Ishikawa (cell line): ENCODE results near the gene FUT1.

ENCODE experiments used
- CEBPB ChIP-seq: IDR thresholded peaks from 2 replicates; pipeline ENCODE4 v1.6.1; 2012
- CREB1 ChIP-seq: IDR thresholded peaks from 2 replicates; pipeline ENCODE4 v1.6.1; 2012; ENCODE audit warnings: low read depth
- EGR1 ChIP-seq: IDR thresholded peaks from 2 replicates; pipeline ENCODE4 v1.6.1; 2012
- EP300 ChIP-seq: IDR thresholded peaks from 2 replicates; pipeline ENCODE4 v1.6.1; 2012; ENCODE audit warnings: borderline replicate concordance
- MAX ChIP-seq: IDR thresholded peaks from 2 replicates; pipeline ENCODE4 v1.6.1; 2012
- NFIC ChIP-seq: IDR thresholded peaks from 2 replicates; pipeline ENCODE4 v1.6.1; 2012
- RAD21 ChIP-seq: IDR thresholded peaks from 2 replicates; pipeline ENCODE4 v1.6.1; 2012; ENCODE audit warnings: low read depth
- REST ChIP-seq: IDR thresholded peaks from 2 replicates; pipeline ENCODE4 v1.6.1; 2012; ENCODE audit warnings: low read depth, mild to moderate bottlenecking
- TAF1 ChIP-seq: IDR thresholded peaks from 2 replicates; pipeline ENCODE4 v1.6.1; 2012; ENCODE audit warnings: low read depth, mild to moderate bottlenecking
- TCF12 ChIP-seq: IDR thresholded peaks from 2 replicates; pipeline ENCODE4 v1.6.1; 2012; ENCODE audit warnings: low read depth
- TEAD4 ChIP-seq: IDR thresholded peaks from 2 replicates; pipeline ENCODE4 v1.6.1; 2012
- USF1 ChIP-seq: IDR thresholded peaks from 2 replicates; pipeline ENCODE4 v1.6.1; 2012
- YY1 ChIP-seq: IDR thresholded peaks from 2 replicates; pipeline ENCODE4 v1.6.1; 2012; ENCODE audit warnings: low read depth
- ZBTB7A ChIP-seq: IDR thresholded peaks from 2 replicates; pipeline ENCODE4 v1.6.1; 2012; ENCODE audit warnings: low read depth

- no peak for TF ChIP-seq RAD21
- no peak for TF ChIP-seq CREB1
- no peak for TF ChIP-seq REST
- no peak for TF ChIP-seq ZBTB7A
- TF ChIP-seq TEAD4, result no peak
- TF ChIP-seq MAX, result no peak
- TF ChIP-seq USF1, result no peak
- TF ChIP-seq EGR1, result no peak
- TF ChIP-seq TCF12, result no peak
- no peak for TF ChIP-seq YY1
- TF ChIP-seq EP300, result no peak
- no peak for TF ChIP-seq NFIC
- no peak for TF ChIP-seq TAF1
- no peak for TF ChIP-seq CEBPB
Measured at GRCh38 chr19:48779636-48780035, 27.2 kb upstream of the FUT1 start.
